Keratinocyte (primary cell): ENCODE results near the gene SSBP2. TPM values are rescaled to one million over a fixed set of nuclear protein-coding genes. Genes with fewer than 3 reads are reported as not detected.

Experiments used
- DNase-seq: peaks from one replicate; pipeline ENCODE4 v3.0.0-alpha.2; 2011; ENCODE audit warnings: low read depth, missing footprints, low spot score
- FAIRE-seq: peaks from 2 replicates; lab custom pipeline; 2011; peaks lifted over from hg19 to GRCh38; lab: Jason Lieb, UNC
- H2AFZ ChIP-seq: 2 replicates; pipeline ENCODE4 v1.6.0; 2012; ENCODE audit warnings: low read length, control low read depth, inconsistent platforms; ENCODE audit not compliant: control insufficient read depth
- H3K27ac ChIP-seq: 2 replicates; pipeline ENCODE4 v1.5.1; 2011; ENCODE audit warnings: low read length; ENCODE audit not compliant: control insufficient read depth, insufficient read depth
- H3K27me3 ChIP-seq: 3 replicates; pipeline ENCODE4 v1.6.0; 2011; ENCODE audit warnings: low read length; ENCODE audit not compliant: control insufficient read depth, insufficient read depth; ENCODE audit errors: extremely low read depth
- H3K36me3 ChIP-seq, 2 experiments: 2 replicates in 1 of 2; 3 replicates in 1 of 2; pipeline ENCODE4 v1.5.1; 2011; ENCODE audit warnings: low read length in 2 of 2, mild to moderate bottlenecking in 1 of 2; ENCODE audit not compliant: control insufficient read depth in 2 of 2, insufficient read depth in 2 of 2; ENCODE audit errors: extremely low read depth in 1 of 2
- H3K4me1 ChIP-seq: 3 replicates; pipeline ENCODE4 v1.5.1; 2011; ENCODE audit warnings: low read length; ENCODE audit not compliant: control insufficient read depth, insufficient read depth; ENCODE audit errors: extremely low read depth
- H3K4me2 ChIP-seq: 3 replicates; pipeline ENCODE4 v1.6.0; 2011; ENCODE audit warnings: low read depth, low read length; ENCODE audit not compliant: control insufficient read depth, insufficient read depth; ENCODE audit errors: extremely low read depth
- H3K4me3 ChIP-seq, 3 experiments: fragments of 200-600 bp in 1 of 3; sonication (generic) in 1 of 3; 2 replicates in 2 of 3; 3 replicates in 1 of 3; pipeline ENCODE4 v1.5.1; 2011 to 2016; ENCODE audit warnings: low read length in 3 of 3, mild to moderate bottlenecking in 3 of 3, control low read depth in 2 of 3, inconsistent platforms in 1 of 3, low read depth in 1 of 3, mixed read lengths in 1 of 3, mixed run types in 1 of 3, moderate library complexity in 1 of 3; ENCODE audit not compliant: control insufficient read depth in 2 of 3, insufficient read depth in 2 of 3; ENCODE audit errors: extremely low read depth in 1 of 3
- H3K79me2 ChIP-seq: 2 replicates; pipeline ENCODE4 v1.6.0; 2012; ENCODE audit warnings: low read length; ENCODE audit not compliant: control insufficient read depth, insufficient read depth
- H3K9ac ChIP-seq: 3 replicates; pipeline ENCODE4 v1.6.0; 2011; ENCODE audit warnings: low read length; ENCODE audit not compliant: control insufficient read depth, insufficient read depth; ENCODE audit errors: extremely low read depth
- H3K9me1 ChIP-seq: 3 replicates; pipeline ENCODE4 v1.6.0; 2011; ENCODE audit warnings: low read length; ENCODE audit not compliant: control insufficient read depth, insufficient read depth; ENCODE audit errors: extremely low read depth
- H3K9me3 ChIP-seq: 2 replicates; pipeline ENCODE4 v1.5.1; 2012; ENCODE audit warnings: low read depth, low read length; ENCODE audit not compliant: control insufficient read depth
- H4K20me1 ChIP-seq: 3 replicates; pipeline ENCODE4 v1.6.0; 2011; ENCODE audit warnings: low read length; ENCODE audit not compliant: control insufficient read depth, insufficient read depth; ENCODE audit errors: extremely low read depth
- EZH2 ChIP-seq: IDR thresholded peaks from one replicate; pipeline ENCODE4 v1.6.1; 2012; ENCODE audit warnings: inconsistent platforms, mild to moderate bottlenecking, low read length, moderate library complexity
- dilution Hi-C: fragments of 300-500 bp; cut with MboI; formaldehyde crosslinking; loops from one replicate; pipeline ENCODE4 v1.7.0; 2020; ENCODE audit warnings: low sequenced_read_pairs; ENCODE audit not compliant: extremely low pct_ligation_motif_present
- polyA plus RNA-seq, 5 experiments: library from polyadenylated mRNA; depleted of rRNA in 3 of 5; stranded (reverse) in 3 of 5; stranded (forward) in 1 of 5; unstranded in 1 of 5; fragments of >200 nt; gene quantifications; 1 replicate in 1 of 5; 2 replicates in 3 of 5; 3 replicates in 1 of 5; pipeline versions ENCODE4 v1.2.1 to v1.2.3, GENCODE V29; 2011 to 2012; ENCODE audit warnings: missing spikeins in 2 of 5, low read depth in 1 of 5, low replicate concordance in 1 of 5
- TF ChIP-seq, protein P1 (sequence below), 3 experiments: IDR thresholded peaks in 1 of 3; conservative IDR thresholded peaks in 1 of 3; optimal IDR thresholded peaks in 1 of 3; 2 replicates in 2 of 3; 3 replicates in 1 of 3; pipeline versions ENCODE3 to v1.5.1; 2011; ENCODE audit warnings: low read length in 3 of 3, mild to moderate bottlenecking in 3 of 3, moderate library complexity in 2 of 3, control low read depth in 1 of 3, inconsistent platforms in 1 of 3; ENCODE audit not compliant: insufficient read depth in 2 of 3; ENCODE audit errors: extremely low read depth in 1 of 3

The SSBP2 gene
- polyA plus RNA-seq, 1 donor (not counting 4 experiments of a cell fraction or from before 2014, with no cell fraction given) = 14.6 TPM

DNA sequence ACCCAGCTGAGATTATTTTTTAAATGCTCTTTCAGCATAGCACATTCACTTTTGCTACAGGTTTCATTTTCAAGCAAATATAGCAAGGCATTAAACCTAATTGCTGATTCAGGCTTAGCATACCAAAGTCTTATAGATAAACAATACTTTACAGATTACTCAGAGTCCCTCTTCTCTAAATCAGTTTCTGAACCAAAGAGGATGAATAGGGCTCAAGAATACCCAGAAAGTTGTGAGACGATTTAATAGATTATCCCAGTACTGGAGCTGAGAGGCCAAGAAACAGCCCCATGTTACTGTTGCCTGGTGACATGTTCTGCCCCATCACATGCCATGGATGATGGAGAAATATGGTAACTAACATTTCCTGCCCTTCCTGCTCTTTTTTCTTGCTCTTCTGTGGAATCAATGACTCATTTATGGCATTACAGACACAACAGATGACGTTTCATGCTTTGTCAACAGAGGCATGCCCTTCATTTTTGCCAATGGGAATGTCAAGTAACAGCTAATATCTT, 18.1 kb upstream of the SSBP2 start:
- no peaks in the 10 kb centered on the region for H3K36me3 ChIP-seq
- H3K79me2 ChIP-seq = no peaks in the 10 kb centered on the region
- FAIRE-seq = peak; percentile 97
- no peak for TF ChIP-seq EZH2
- TF ChIP-seq, protein P1, sequence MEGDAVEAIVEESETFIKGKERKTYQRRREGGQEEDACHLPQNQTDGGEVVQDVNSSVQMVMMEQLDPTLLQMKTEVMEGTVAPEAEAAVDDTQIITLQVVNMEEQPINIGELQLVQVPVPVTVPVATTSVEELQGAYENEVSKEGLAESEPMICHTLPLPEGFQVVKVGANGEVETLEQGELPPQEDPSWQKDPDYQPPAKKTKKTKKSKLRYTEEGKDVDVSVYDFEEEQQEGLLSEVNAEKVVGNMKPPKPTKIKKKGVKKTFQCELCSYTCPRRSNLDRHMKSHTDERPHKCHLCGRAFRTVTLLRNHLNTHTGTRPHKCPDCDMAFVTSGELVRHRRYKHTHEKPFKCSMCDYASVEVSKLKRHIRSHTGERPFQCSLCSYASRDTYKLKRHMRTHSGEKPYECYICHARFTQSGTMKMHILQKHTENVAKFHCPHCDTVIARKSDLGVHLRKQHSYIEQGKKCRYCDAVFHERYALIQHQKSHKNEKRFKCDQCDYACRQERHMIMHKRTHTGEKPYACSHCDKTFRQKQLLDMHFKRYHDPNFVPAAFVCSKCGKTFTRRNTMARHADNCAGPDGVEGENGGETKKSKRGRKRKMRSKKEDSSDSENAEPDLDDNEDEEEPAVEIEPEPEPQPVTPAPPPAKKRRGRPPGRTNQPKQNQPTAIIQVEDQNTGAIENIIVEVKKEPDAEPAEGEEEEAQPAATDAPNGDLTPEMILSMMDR (optimal IDR thresholded peaks at IDR 0.05 in 1 of 3, IDR thresholded peaks at IDR 0.05 in 1 of 3, conservative IDR thresholded peaks at IDR 0.05 in 1 of 3; ENCODE audit: extremely low read depth in 1 of 3, insufficient read depth in 2 of 3, low read length in 3 of 3) = no peak
- H3K4me3 ChIP-seq = no peak overlapping the region
- peak overlapping the region; percentile 34 for H3K4me2 ChIP-seq
- no peaks in the 10 kb centered on the region for H4K20me1 ChIP-seq
- H3K9me3 ChIP-seq = no peaks in the 10 kb centered on the region
- peaks cover 10% of the 10 kb centered on the region for H3K4me1 ChIP-seq
- peak overlapping the region; percentile 57 for H3K27ac ChIP-seq
- no peak overlapping the region for H2AFZ ChIP-seq
- no peaks in the 10 kb centered on the region for H3K9me1 ChIP-seq
- H3K9ac ChIP-seq = no peak overlapping the region
- dilution Hi-C loops = no loop called here
- no peaks in the 10 kb centered on the region for H3K27me3 ChIP-seq
- DNase-seq = no peak

DNA sequence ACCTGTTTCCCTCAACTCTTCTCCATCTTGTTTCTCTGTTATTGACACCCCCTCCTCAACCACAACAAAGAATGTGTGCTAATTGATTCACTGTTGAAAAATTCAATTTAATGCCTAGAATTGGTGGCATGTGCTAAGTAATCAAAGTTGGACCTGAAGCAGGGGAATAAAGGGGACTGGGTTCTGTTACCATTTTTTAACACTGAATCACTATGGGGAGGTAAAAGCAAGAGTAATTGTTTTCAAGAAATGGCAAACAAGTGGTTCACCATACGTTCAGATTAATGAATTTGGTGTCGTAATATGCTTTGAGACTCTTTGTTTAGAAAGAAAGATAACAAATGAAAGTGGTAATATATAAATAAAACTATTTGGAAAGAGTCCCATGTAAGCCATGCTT, 17.0 kb upstream of the SSBP2 start:
- H3K4me2 ChIP-seq = no peak overlapping the region
- H3K4me3 ChIP-seq = no peak overlapping the region
- H3K27me3 ChIP-seq = no peaks in the 10 kb centered on the region
- no peaks in the 10 kb centered on the region for H3K79me2 ChIP-seq
- no peak overlapping the region for H3K27ac ChIP-seq
- H3K36me3 ChIP-seq = no peaks in the 10 kb centered on the region
- TF ChIP-seq EZH2 = no peak
- H4K20me1 ChIP-seq = no peaks in the 10 kb centered on the region
- no peaks in the 10 kb centered on the region for H3K9me3 ChIP-seq
- no peak overlapping the region for H2AFZ ChIP-seq
- no peak for FAIRE-seq
- DNase-seq = no peak
- no peaks in the 10 kb centered on the region for H3K9me1 ChIP-seq
- peaks cover 10% of the 10 kb centered on the region for H3K4me1 ChIP-seq
- dilution Hi-C loops = no loop called here
- H3K9ac ChIP-seq = no peak overlapping the region

DNA sequence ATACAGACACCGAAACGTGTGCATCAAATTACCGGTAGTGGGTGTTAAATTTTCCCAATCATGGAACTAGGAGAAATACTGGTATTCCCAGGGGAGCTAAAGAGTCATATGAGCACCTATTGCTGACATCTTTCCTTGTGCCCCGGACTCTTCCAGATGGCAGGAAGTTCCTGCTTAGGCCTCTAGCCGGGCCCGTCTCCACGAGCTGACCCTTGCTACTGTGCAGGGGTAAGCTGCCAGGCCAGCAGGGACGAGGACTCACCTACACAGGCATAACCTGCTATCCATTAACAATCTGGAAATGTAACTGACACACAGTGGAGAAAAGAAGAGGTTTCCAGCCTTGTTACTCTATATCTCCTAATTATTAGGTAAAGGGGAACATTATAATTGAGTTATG, 16.2 kb upstream of the SSBP2 start:
- no peak overlapping the region for H2AFZ ChIP-seq
- H3K79me2 ChIP-seq = no peaks in the 10 kb centered on the region
- DNase-seq (no peak), FAIRE-seq (no peak)
- H3K4me1 ChIP-seq = peaks cover 10% of the 10 kb centered on the region
- TF ChIP-seq EZH2 = no peak
- TF ChIP-seq, protein P1 (optimal IDR thresholded peaks at IDR 0.05 in 1 of 3, IDR thresholded peaks at IDR 0.05 in 1 of 3, conservative IDR thresholded peaks at IDR 0.05 in 1 of 3; ENCODE audit: extremely low read depth in 1 of 3, insufficient read depth in 2 of 3, low read length in 3 of 3) = no peak
- H4K20me1 ChIP-seq = no peaks in the 10 kb centered on the region
- no peak overlapping the region for H3K9ac ChIP-seq
- no peak overlapping the region for H3K4me2 ChIP-seq
- dilution Hi-C loops = no loop called here
- no peaks in the 10 kb centered on the region for H3K27me3 ChIP-seq
- no peaks in the 10 kb centered on the region for H3K36me3 ChIP-seq
- H3K4me3 ChIP-seq = no peak overlapping the region
- no peak overlapping the region for H3K27ac ChIP-seq
- no peaks in the 10 kb centered on the region for H3K9me1 ChIP-seq
- H3K9me3 ChIP-seq = no peaks in the 10 kb centered on the region
